Cardiac fibroblast (primary cell): ENCODE measurements around the gene RASSF1.
A peak's percentile ranks its signal among the peaks of the same experiment; 100 is the strongest.

Source experiments
- DNase-seq, 2 donors: peaks; one replicate each; pipeline versions ENCODE4 v3.0.0 to v3.0.0-alpha.2; 2010; ENCODE audit warnings: low read depth in 2 of 2
- H3K4me3 ChIP-seq, 2 donors: replicated peaks in 1 of 2; 1 replicate in 1 of 2; 2 replicates in 1 of 2; pipeline ENCODE4 v1.5.1; 2011; ENCODE audit warnings: low read depth in 2 of 2, low read length in 2 of 2, mild to moderate bottlenecking in 2 of 2, moderate library complexity in 1 of 2
- CTCF ChIP-seq: IDR thresholded peaks from one replicate; pipeline ENCODE4 v1.5.1; 2011; ENCODE audit warnings: low read depth, mild to moderate bottlenecking, low read length, inconsistent platforms

Gene RASSF1

GRCh38 chr3:50320853-50321335 is 19.7 kb downstream of the RASSF1 start:
- peak; percentile 60 to 76 for DNase-seq
- TF ChIP-seq CTCF, result no peak

GRCh38 chr3:50319894-50320625 is 20.6 kb downstream of the RASSF1 start:
- DNase-seq, result no peak
- no peak for TF ChIP-seq CTCF
- H3K4me3 ChIP-seq, result peak overlapping the region; percentile 72 to 74

More at GRCh38 chr3:50320853-50321335, 19.7 kb downstream of the RASSF1 start:
- H3K4me3 ChIP-seq, result peak overlapping the region; percentile 72 to 74

GRCh38 chr3:50319181-50319893 is 21.3 kb downstream of the RASSF1 start:
- peak overlapping the region in 1 of 2 donors; percentile 74 for H3K4me3 ChIP-seq
- no peak for TF ChIP-seq CTCF
- no peak for DNase-seq

- H3K4me3 ChIP-seq, result no peak overlapping the region
- no peak for TF ChIP-seq CTCF
- DNase-seq, result no peak
Measured at GRCh38 chr3:50318615-50319014, 22.0 kb downstream of the RASSF1 start.

- DNase-seq, result no peak
- no peak overlapping the region for H3K4me3 ChIP-seq
- TF ChIP-seq CTCF, result no peak
Measured at GRCh38 chr3:50318163-50318562, 22.5 kb downstream of the RASSF1 start.

- DNase-seq, result no peak
- TF ChIP-seq CTCF, result no peak
Measured at GRCh38 chr3:50317300-50317699, 23.3 kb downstream of the RASSF1 start.

More at GRCh38 chr3:50317300-50317699, 23.3 kb downstream of the RASSF1 start:
- H3K4me3 ChIP-seq, result no peak overlapping the region
